PC-3 (cell line): ENCODE data around the gene NUP93. TPM values are rescaled to one million over a fixed set of nuclear protein-coding genes. Genes with fewer than 3 reads are reported as not detected.

Source experiments
- ATAC-seq: fragments of 200-7000 bp; cut with Tn5 transposase; 2 replicates; pipeline ENCODE4 v1.9.1; 2020; ENCODE audit warnings: mild to moderate bottlenecking, moderate library complexity
- BruUV-seq: library from RNA; stranded (reverse); fragments of 400-500 nt; replicated peaks from 2 replicates; lab custom pipeline; 2021; lab: Mats Ljungman, UMichigan
- CTCF ChIA-PET: fragments of 300-600 bp; sonication (Branson Sonifier 250); formaldehyde crosslinking; loops from one replicate; lab custom pipeline; 2022; ENCODE audit warnings: antibody characterized with exemption; lab: Charles Lee
- POLR2A ChIA-PET: fragments of 300-600 bp; sonication (Branson Sonifier 250); formaldehyde crosslinking; loops from one replicate; lab custom pipeline; 2022; ENCODE audit warnings: antibody characterized with exemption; ENCODE audit not compliant: unreplicated experiment; lab: Charles Lee
- DNase-seq: peaks from one replicate; pipeline ENCODE4 v3.0.0-alpha.2; 2015
- H2AFZ ChIP-seq: fragments of 300-600 bp; sonication (generic); 2 replicates; pipeline ENCODE4 v1.6.0; 2016; ENCODE audit warnings: antibody characterized with exemption, low read length
- H3F3A ChIP-seq: fragments of 300-600 bp; sonication (generic); one replicate; pipeline ENCODE4 v1.6.0; 2017; ENCODE audit warnings: antibody characterized with exemption, low read length, control low read depth, mild to moderate bottlenecking; ENCODE audit not compliant: unreplicated experiment
- H3K27ac ChIP-seq: fragments of 300-600 bp; sonication (generic); 2 replicates; pipeline ENCODE4 v1.5.1; 2016; ENCODE audit warnings: mild to moderate bottlenecking, low read length
- H3K27me3 ChIP-seq: fragments of 300-600 bp; sonication (generic); 2 replicates; pipeline ENCODE4 v1.6.1; 2016; ENCODE audit warnings: low read length, mixed read lengths
- H3K36me3 ChIP-seq: fragments of 300-600 bp; sonication (generic); 2 replicates; pipeline ENCODE4 v1.6.1; 2016; ENCODE audit warnings: low read depth, mixed run types, low read length, mixed read lengths
- H3K4me1 ChIP-seq: fragments of 300-600 bp; sonication (generic); 2 replicates; pipeline ENCODE4 v1.5.1; 2016; ENCODE audit warnings: low read length; ENCODE audit not compliant: insufficient read depth
- H3K4me2 ChIP-seq: fragments of 300-600 bp; sonication (generic); 2 replicates; pipeline ENCODE4 v1.6.0; 2016; ENCODE audit warnings: low read length
- H3K4me3 ChIP-seq: fragments of 300-600 bp; sonication (generic); 2 replicates; pipeline ENCODE4 v1.5.1; 2016; ENCODE audit warnings: mild to moderate bottlenecking, low read length, mixed read lengths
- H3K79me2 ChIP-seq: fragments of 300-600 bp; sonication (generic); 2 replicates; pipeline ENCODE4 v1.6.1; 2017; ENCODE audit warnings: low read length, mixed read lengths
- H3K9ac ChIP-seq: fragments of 300-600 bp; sonication (generic); 2 replicates; pipeline ENCODE4 v1.6.0; 2016; ENCODE audit warnings: mild to moderate bottlenecking, low read length
- H3K9me2 ChIP-seq: fragments of 300-600 bp; sonication (generic); replicated peaks from 2 replicates; pipeline ENCODE4 v1.6.1; 2016; ENCODE audit warnings: mixed run types, low read length, mixed read lengths
- H3K9me3 ChIP-seq: fragments of 300-600 bp; sonication (generic); 2 replicates; pipeline ENCODE4 v1.6.1; 2016; ENCODE audit warnings: low read length, mixed read lengths
- H4K20me1 ChIP-seq: fragments of 300-600 bp; sonication (generic); 2 replicates; pipeline ENCODE4 v1.6.1; 2016; ENCODE audit warnings: low read length, mixed read lengths
- EZH2 ChIP-seq: fragments of 300-600 bp; sonication (generic); IDR thresholded peaks from one replicate; pipeline ENCODE4 v1.6.1; 2017; ENCODE audit warnings: antibody characterized with exemption, mild to moderate bottlenecking, low read length; ENCODE audit not compliant: unreplicated experiment
- EZH2phosphoT487 ChIP-seq: fragments of 300-600 bp; sonication (generic); IDR thresholded peaks from 2 replicates; pipeline ENCODE4 v1.6.1; 2018; ENCODE audit warnings: mild to moderate bottlenecking, antibody characterized with exemption, low read length, borderline replicate concordance
- intact Hi-C: fragments of 100-400 bp; cut with micrococcal nuclease; formaldehyde crosslinking; loops from 2 replicates; pipeline ENCODE4 v1.9.0; 2023
- total RNA-seq: library from RNA; depleted of rRNA; stranded (reverse); fragments of >200 nt; gene quantifications from 2 replicates; pipeline ENCODE4 v1.2.3, GENCODE V29; 2014
- TF ChIP-seq, protein P1 (sequence below): fragments of 300-600 bp; sonication (generic); conservative IDR thresholded peaks from 2 replicates; pipeline ENCODE4 v1.5.1; 2017; ENCODE audit warnings: antibody characterized with exemption, low read depth, mild to moderate bottlenecking, low read length

Gene NUP93
- total RNA-seq, 1 experiment from 2014 or later, result 98.6 TPM

DNA sequence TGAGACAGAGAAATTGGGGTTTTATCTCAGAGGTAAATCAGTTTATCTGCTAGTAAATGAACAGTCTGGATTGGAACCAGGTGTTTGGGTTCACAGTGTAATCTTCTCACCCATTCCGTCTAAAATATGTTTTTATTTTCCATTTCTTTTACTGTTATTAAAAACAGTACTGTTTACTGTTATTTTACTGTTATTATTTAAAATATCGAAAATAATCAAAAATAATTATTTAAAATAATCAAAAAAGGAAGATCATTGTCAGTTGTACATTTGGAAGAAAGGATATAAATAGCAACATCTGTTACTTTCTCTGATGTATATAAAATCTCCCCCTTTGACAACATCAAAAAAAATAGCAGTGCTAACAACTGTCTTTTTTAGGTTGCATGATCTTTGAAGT, 11.5 kb downstream of the NUP93 start:
- Histone ChIP-seq H3K9ac (no peak overlapping the region), H3K4me1 (peaks cover 33% of the 10 kb centered on the region), H3K27ac (no peak overlapping the region), H4K20me1 (peaks cover 33% of the 10 kb centered on the region), H3K4me2 (no peak overlapping the region), H3K9me3 (no peaks in the 10 kb centered on the region), H2AFZ (no peak overlapping the region), H3K36me3 (no peaks in the 10 kb centered on the region), H3K79me2 (peaks cover 77% of the 10 kb centered on the region), H3K4me3 (no peak overlapping the region), H3K27me3 (no peaks in the 10 kb centered on the region), H3K9me2 (no peaks in the 10 kb centered on the region), H3F3A (peaks cover 4% of the 10 kb centered on the region)
- intact Hi-C loops, result no loop called here
- DNase-seq (no peak), ATAC-seq (no peak)
- TF ChIP-seq EZH2 (no peak), EZH2phosphoT487 (no peak)
- TF ChIP-seq, protein P1, sequence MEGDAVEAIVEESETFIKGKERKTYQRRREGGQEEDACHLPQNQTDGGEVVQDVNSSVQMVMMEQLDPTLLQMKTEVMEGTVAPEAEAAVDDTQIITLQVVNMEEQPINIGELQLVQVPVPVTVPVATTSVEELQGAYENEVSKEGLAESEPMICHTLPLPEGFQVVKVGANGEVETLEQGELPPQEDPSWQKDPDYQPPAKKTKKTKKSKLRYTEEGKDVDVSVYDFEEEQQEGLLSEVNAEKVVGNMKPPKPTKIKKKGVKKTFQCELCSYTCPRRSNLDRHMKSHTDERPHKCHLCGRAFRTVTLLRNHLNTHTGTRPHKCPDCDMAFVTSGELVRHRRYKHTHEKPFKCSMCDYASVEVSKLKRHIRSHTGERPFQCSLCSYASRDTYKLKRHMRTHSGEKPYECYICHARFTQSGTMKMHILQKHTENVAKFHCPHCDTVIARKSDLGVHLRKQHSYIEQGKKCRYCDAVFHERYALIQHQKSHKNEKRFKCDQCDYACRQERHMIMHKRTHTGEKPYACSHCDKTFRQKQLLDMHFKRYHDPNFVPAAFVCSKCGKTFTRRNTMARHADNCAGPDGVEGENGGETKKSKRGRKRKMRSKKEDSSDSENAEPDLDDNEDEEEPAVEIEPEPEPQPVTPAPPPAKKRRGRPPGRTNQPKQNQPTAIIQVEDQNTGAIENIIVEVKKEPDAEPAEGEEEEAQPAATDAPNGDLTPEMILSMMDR, result no peak
- ChIA-PET POLR2A (no interaction called here), CTCF (no interaction called here)
- BruUV-seq, result no TSS peak

DNA sequence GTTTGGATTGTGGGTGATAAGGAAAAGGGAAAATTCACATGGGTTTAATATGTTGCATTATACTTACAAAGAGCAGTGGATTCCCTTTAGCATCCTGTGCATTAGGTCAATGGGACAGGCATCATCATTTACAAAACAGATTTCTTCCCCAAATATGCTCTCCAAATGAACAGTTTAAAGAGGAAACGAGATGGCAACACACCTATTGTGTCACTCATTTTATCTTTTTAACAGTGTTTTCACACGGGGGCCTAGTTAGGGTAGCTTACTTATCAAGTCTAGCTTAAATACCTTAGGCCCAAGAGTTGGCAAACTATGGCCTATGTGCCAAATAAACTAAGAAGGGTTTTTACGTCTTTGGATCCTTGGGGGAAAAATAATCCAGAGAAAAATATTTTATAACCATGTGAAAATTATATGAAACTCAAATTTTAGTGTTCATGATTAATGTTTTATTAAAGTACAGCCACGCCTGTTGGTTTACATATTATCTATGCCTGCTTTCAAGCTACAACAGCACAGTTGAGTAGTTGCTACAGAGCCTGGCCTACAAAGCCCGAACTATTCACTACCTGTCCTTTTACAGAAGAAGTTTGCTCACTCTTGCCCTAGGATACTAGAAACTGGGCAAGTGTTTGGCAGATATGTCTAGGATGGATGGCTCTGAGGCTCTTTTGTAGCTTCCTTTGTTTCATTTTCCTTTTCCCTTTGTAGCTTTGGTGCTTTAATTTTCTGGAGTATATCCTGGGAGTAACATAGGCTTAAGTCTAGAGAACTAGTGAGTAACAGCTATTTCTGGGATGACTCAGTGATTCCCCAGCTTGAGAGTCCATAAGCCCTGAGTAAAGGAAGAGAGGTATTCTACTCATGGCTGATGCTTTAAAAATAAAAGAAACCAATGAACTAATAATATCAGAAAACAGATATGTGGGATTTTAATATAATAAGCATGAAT, 12.4 kb downstream of the NUP93 start:
- Histone ChIP-seq H3K9me3 (no peaks in the 10 kb centered on the region), H3K4me3 (no peak overlapping the region; the same call in 1 of the 2 replicates), H3K9ac (no peak overlapping the region), H3K27ac (peak overlapping the region; percentile 33), H3K9me2 (no peaks in the 10 kb centered on the region), H3K4me1 (peaks cover 30% of the 10 kb centered on the region), H2AFZ (no peak overlapping the region), H3F3A (peaks cover 4% of the 10 kb centered on the region), H4K20me1 (peaks cover 28% of the 10 kb centered on the region), H3K4me2 (peak overlapping the region; percentile 35), H3K27me3 (no peaks in the 10 kb centered on the region), H3K79me2 (peaks cover 77% of the 10 kb centered on the region), H3K36me3 (no peaks in the 10 kb centered on the region)
- ChIA-PET POLR2A (no interaction called here), CTCF (interaction anchor here (0.6 to 1.1 kb wide), 2 partner anchors 40 to 51 kb away, joined by 3 to 4 read pairs; no protein-coding TSS in a partner anchor)
- peak; percentile 80 for ATAC-seq
- intact Hi-C loops, result no loop called here
- DNase-seq, result peak; percentile 65
- TF ChIP-seq, protein P1, result no peak
- TF ChIP-seq EZH2 (no peak), EZH2phosphoT487 (no peak)
- BruUV-seq, result no TSS peak

DNA sequence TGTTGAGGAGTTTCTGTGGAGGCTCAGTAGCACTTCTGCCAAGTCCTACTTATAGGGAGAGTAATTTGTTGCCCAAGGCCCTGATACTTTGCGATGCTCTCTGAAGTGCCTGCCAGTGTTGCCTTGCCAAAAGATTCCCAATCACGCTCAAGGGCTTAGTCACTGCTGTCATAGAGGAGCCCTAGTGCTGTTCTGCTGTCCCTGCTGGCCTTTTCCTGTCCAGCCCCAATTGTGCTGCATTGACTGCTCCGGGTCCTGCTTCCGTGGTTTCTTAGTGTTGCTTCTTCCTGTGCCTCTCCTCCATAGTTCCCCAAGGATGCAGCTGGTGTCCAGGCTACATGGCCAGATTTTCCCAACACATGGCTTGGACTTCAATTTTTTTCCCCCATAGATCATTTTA, 13.9 kb downstream of the NUP93 start:
- H3K4me2 ChIP-seq, result no peak overlapping the region
- H3K4me1 ChIP-seq, result peaks cover 16% of the 10 kb centered on the region
- no peak overlapping the region for H3K9ac ChIP-seq
- H3F3A ChIP-seq, result no peaks in the 10 kb centered on the region
- ATAC-seq, result no peak; the same call in 1 of the 2 replicates
- no peaks in the 10 kb centered on the region for H3K9me3 ChIP-seq
- peaks cover 17% of the 10 kb centered on the region for H4K20me1 ChIP-seq
- no peak overlapping the region for H3K27ac ChIP-seq
- peaks cover 7% of the 10 kb centered on the region; the same call in 1 of the 2 replicates for H3K36me3 ChIP-seq
- intact Hi-C loops, result no loop called here
- CTCF ChIA-PET, result no interaction called here
- no peak for DNase-seq
- H3K9me2 ChIP-seq, result no peaks in the 10 kb centered on the region
- POLR2A ChIA-PET, result no interaction called here
- peaks cover 77% of the 10 kb centered on the region for H3K79me2 ChIP-seq
- no peak overlapping the region for H3K4me3 ChIP-seq
- TF ChIP-seq, protein P1, result no peak
- BruUV-seq, result no TSS peak
- H2AFZ ChIP-seq, result no peak overlapping the region
- H3K27me3 ChIP-seq, result no peaks in the 10 kb centered on the region
